NCI-H748 treated with DMSO at 0.1 percent for 48 hours (cell line): ENCODE results near the gene TSHZ1.

Source experiments
- DNase-seq: peaks from one replicate; lab custom pipeline; 2025; lab: John Stamatoyannopoulos, UW

TSHZ1 gene, protein sequence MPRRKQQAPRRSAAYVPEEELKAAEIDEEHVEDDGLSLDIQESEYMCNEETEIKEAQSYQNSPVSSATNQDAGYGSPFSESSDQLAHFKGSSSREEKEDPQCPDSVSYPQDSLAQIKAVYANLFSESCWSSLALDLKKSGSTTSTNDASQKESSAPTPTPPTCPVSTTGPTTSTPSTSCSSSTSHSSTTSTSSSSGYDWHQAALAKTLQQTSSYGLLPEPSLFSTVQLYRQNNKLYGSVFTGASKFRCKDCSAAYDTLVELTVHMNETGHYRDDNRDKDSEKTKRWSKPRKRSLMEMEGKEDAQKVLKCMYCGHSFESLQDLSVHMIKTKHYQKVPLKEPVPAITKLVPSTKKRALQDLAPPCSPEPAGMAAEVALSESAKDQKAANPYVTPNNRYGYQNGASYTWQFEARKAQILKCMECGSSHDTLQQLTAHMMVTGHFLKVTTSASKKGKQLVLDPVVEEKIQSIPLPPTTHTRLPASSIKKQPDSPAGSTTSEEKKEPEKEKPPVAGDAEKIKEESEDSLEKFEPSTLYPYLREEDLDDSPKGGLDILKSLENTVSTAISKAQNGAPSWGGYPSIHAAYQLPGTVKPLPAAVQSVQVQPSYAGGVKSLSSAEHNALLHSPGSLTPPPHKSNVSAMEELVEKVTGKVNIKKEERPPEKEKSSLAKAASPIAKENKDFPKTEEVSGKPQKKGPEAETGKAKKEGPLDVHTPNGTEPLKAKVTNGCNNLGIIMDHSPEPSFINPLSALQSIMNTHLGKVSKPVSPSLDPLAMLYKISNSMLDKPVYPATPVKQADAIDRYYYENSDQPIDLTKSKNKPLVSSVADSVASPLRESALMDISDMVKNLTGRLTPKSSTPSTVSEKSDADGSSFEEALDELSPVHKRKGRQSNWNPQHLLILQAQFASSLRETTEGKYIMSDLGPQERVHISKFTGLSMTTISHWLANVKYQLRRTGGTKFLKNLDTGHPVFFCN (N-terminal part only)

GRCh38 chr18:75210274-75211001 is at the start of gene TSHZ1:
Gene TSHZ1, plus strand, starts transcription at chr18:75210797. Its CDS starts 1,080 bp downstream, at chr18:75211877.
- DNase-seq, result peak; percentile 89

GRCh38 chr18:75161256-75162028 is 49.2 kb upstream of the TSHZ1 start:
- no peak for DNase-seq

- no peak for DNase-seq
These were observed 48.1 kb upstream of the TSHZ1 start for GRCh38 chr18:75162467-75162866.

DNA sequence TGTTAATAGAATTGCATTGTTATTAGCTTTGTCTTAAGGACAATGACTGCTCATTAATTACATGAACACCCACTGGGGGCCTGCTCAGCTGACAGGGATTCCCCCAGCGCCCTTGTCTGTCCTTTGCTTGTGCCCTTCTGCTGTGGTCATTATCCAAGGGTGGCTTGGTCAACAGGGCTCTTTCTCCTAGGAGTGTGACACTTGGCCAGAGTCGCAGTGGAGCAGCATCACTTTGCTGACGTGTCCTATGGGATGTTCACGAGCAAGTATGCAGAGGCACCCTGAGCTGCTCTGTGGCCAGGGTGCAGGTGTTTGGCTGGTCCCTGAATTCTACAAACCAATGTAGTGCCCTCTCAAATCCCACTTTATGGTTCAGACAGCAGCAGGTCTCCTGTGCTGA is 47.6 kb upstream of the TSHZ1 start:
- DNase-seq, result no peak

DNA sequence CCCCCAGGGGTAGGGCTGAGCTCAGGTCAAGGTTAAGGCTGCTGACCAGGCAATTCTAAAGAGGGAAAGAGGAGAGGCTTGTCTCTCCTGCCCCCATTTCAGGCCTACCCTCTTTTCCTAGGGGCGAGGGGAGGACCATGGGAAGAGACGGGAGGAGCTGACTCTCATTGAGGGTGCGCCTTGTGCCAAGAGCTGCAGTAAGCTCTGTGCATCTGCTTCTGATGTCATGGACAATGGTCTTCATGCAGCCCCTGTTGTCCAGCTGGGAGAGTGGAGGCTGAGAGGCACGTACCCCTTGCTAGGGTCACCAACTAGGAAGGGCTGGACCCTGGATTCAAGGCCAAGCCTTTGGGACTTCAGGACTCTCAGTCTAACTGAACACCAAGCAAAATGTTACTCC is 46.9 kb upstream of the TSHZ1 start:
- DNase-seq, result no peak

- DNase-seq, result no peak
These were observed 46.1 kb upstream of the TSHZ1 start for GRCh38 chr18:75164479-75164878.

DNA sequence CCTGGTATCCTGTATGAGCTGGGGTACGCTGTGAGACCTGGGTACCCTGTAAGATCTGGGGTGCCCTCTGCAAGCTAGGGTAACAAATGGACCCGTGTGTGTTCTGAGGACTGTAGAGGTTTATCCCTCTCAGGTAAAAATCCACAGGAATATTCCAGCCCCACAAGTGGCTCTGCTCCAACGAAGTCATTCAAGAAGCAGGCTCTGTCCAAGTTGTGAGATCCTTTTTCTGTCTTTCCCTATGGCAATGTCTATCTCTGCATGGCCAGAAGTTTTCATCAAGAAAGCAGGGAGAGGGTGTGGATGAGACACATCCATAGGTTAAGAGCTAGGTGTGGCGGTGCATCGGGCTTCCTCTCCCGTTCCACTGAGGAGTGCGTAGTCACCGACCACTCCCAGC is 44.7 kb upstream of the TSHZ1 start:
- no peak for DNase-seq

GRCh38 chr18:75167137-75167536 is 43.5 kb upstream of the TSHZ1 start:
- no peak for DNase-seq

DNA sequence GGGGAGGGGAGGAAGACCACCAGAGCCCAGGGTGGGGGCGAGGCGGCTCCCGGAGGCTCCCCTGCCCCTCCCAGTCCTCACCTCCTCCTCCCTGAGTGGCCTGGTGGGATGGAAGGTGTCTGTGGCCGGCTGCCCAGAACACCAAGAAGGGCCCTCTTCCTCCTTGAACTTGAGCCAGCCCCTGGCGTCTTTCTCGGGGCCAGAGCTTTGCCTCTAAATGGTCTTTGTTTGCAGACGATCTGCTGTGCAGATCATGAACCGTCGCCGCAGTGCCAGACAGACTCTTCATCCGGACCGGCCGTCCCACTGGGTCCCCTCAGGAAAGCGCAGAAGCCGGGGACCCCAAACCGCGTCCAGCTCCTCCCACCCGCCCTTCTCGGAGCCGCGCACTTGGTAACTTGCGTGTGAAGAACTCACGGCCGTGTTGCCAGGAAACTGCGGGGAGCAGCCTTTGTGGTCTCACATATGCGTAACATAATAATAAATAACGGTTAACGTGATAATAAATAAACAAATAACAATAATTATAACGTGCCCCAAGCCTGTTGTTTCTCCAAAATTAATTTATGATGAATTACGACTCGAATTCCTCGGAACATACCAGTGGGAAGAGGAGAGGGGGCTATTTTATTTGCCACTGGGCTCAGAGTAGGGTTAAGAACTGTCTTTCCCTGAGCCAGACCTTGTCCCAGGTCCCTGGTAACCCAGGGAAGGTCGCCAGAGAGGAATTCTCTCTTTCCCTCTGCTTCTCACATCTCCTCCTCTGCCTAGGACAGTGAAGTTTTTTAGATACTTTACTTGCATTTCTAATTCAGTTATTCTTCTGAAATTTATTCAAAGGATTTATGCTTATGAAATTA is 42.6 kb upstream of the TSHZ1 start:
- DNase-seq, result no peak

DNA sequence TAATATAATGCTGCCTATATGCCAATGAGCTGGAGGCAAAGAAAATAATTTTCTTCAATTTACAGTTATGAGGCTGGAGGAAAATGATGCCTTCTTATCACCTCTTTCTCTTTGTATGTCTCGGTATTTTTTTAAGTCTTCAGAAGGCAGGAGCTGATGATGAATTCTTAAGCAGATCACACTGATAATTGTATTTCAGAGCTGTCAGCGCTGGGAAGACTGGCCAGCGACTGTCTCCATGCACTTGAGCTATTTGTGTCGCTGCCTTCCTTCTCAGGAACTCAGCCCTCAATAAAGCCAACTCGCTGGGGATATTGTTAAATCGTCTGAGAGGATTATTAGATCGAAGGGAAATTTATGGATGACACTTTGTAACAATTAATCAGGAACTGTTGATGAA is 42.0 kb upstream of the TSHZ1 start:
- DNase-seq, result no peak

DNA sequence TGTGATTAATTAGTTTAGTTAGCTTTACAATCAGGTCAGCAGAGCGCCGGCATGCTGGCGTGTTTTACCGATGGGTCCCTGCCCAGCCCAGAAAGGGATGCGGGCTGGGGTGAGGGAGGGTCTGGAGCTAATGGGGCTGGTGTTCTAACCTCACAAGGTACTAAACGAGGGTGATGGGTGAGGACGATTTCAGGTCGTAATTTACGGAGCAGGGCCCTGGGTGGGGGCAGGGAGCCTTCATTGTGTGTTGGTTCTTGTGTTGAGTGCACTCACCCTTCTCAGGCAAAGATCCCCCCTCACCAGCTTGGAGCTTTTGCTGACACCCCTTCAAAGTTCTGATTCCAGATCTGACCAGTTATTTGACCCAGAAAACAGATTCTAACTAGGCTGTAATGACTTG is 41.2 kb upstream of the TSHZ1 start:
- no peak for DNase-seq

- no peak for DNase-seq
These were observed 40.4 kb upstream of the TSHZ1 start for GRCh38 chr18:75170022-75170789.

- no peak for DNase-seq
These were observed 39.7 kb upstream of the TSHZ1 start for GRCh38 chr18:75170916-75171315.

GRCh38 chr18:75172299-75173124 is 38.1 kb upstream of the TSHZ1 start:
- DNase-seq, result no peak

DNA sequence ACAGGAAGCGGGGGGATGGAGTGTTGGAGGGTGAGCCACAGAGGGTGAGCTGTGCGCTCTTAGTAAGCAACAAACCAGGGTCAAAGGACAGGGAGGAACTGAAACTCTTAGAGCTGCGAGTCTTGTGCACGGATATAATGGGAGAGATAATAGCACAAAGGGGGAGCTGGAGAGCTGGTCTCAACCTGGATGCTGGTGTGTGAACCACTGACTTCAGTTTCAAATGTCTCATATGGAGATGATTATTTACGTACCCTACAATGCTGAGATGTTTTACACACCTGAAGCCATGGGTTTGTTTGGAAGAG is 37.5 kb upstream of the TSHZ1 start:
- no peak for DNase-seq

GRCh38 chr18:75173738-75174137 is 36.9 kb upstream of the TSHZ1 start:
- no peak for DNase-seq

DNA sequence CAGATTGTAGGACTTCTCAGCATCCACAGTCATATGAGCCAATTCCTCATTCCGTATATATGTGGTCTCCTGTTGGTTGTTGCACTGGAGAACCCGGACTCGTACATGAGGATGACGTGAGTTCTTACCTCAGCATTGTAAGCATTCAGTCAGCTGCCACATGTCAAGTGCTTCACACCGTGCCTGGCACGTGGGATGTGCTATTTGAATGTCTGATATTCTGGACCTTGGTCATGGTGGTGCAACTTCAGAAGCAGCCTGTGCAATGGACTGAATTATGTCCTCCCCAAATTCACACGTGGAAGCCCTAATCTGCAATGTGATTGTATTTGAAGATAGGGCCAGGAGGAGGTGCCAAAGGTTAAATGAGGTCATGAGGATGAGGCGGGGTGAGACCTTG is 33.7 kb upstream of the TSHZ1 start:
- no peak for DNase-seq

DNA sequence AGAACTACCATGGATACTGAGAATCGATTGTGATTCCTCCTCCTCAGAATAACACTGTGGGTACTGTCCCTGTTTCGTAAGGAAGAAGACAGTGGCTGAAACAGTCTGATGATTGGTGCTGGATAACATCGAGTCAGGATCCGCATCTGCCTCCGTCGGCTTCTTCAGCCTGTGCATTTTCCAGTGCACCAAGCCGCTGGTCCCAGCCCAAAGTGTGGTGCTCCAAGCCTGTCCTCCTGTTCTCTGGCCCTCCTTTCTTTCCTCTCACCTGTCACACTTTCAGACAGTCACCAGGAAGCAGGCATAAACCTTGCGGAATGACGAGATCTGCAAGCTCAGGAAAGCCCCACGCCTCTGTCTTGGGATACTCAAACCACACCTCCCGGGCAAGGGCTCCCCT is 32.2 kb upstream of the TSHZ1 start:
- no peak for DNase-seq
